ENCODE measurements around the gene RBBP9. TPM values are rescaled to one million over a fixed set of nuclear protein-coding genes. Genes with fewer than 3 reads are reported as not detected.

Gene RBBP9
- total RNA-seq, 1 experiment from 2014 or later: 34.7 TPM

GRCh38 chr20:18436847-18437246 lies 60.2 kb downstream of the RBBP9 start:
- H3K36me3 ChIP-seq (ENCODE audit: control insufficient read depth, insufficient read depth, low read length): no peaks in the 10 kb centered on the region
- H3K4me3 ChIP-seq (ENCODE audit: low read depth, low read length): no peak overlapping the region
- H3K27ac Mint-ChIP-seq (ENCODE audit: unreplicated experiment): no peak overlapping the region
- H3K36me3 Mint-ChIP-seq (ENCODE audit: insufficient read depth, unreplicated experiment): no peaks in the 10 kb centered on the region
- ChIA-PET CTCF (interaction anchor here (0.7 kb wide), 1 partner anchor 66 kb away, joined by 4 read pairs; no protein-coding TSS in a partner anchor), POLR2A (no interaction called here)
- no peak overlapping the region for H3K4me3 Mint-ChIP-seq (ENCODE audit: unreplicated experiment)
- DNase-seq: no peak
- TF ChIP-seq CTCF (IDR thresholded peaks at IDR 0.05; ENCODE audit: insufficient read depth in 1 of 2, low read depth in 1 of 2, low read length in 1 of 2, severe bottlenecking in 1 of 2, unreplicated experiment in 1 of 2): no peak
- no TSS peak for BruUV-seq (replicated peaks)
- no peaks in the 10 kb centered on the region for H3K27me3 ChIP-seq (replicated peaks; ENCODE audit: control insufficient read depth, insufficient read depth, low read length)
- no peaks in the 10 kb centered on the region for H3K4me1 Mint-ChIP-seq (ENCODE audit: low read depth, unreplicated experiment)
- H3K4me1 ChIP-seq: peaks cover under 1% of the 10 kb centered on the region; the same call in 1 of the 2 replicates
- intact Hi-C loops (cut with micrococcal nuclease; ENCODE audit: unreplicated experiment): no loop called here
- no peaks in the 10 kb centered on the region for H3K9me3 ChIP-seq
- H3K27me3 Mint-ChIP-seq (ENCODE audit: insufficient read depth, unreplicated experiment): no peaks in the 10 kb centered on the region
- no peaks in the 10 kb centered on the region for H3K9me3 Mint-ChIP-seq (ENCODE audit: unreplicated experiment)

Small RNA genes lying within 50 kb of the gene (microRNA-seq; reads per million reads assigned to microRNA genes)
- 1.5 reads per million for gene MIR3192

Other genes with a start within 250 kb of the RBBP9 start
- gene ZNF133, start 208.7 kb downstream of the RBBP9 start, total RNA-seq (2022): 14.8 and 17.4 TPM in 2 replicates
- gene DZANK1, start 30.2 kb downstream of the RBBP9 start, total RNA-seq (2022): 8.6 and 9.6 TPM in 2 replicates
- 13.7 and 15.7 TPM in 2 replicates for gene POLR3F, start 29.8 kb downstream of the RBBP9 start, total RNA-seq (2022)
- 84.1 and 85.3 TPM in 2 replicates for gene SEC23B, start 10.7 kb upstream of the RBBP9 start, total RNA-seq (2022)
- gene SMIM26, start 70.2 kb upstream of the RBBP9 start, total RNA-seq (2022): 96.2 and 99.3 TPM in 2 replicates
- 90.0 and 109 TPM in 2 replicates for gene DTD1, start 90.8 kb upstream of the RBBP9 start, total RNA-seq (2022)